AG08396 (cell line): ENCODE data around the gene ELSPBP1.
"Not testable (repeated sequence)": the region's sequence is repeated elsewhere in the genome, so short reads cannot be mapped to it uniquely, and the experiment has no call there.

Experiments used
- DNase-seq: peaks from one replicate; pipeline ENCODE4 v3.0.0; 2012; ENCODE audit warnings: low spot score, mixed read lengths

The ELSPBP1 gene

DNA sequence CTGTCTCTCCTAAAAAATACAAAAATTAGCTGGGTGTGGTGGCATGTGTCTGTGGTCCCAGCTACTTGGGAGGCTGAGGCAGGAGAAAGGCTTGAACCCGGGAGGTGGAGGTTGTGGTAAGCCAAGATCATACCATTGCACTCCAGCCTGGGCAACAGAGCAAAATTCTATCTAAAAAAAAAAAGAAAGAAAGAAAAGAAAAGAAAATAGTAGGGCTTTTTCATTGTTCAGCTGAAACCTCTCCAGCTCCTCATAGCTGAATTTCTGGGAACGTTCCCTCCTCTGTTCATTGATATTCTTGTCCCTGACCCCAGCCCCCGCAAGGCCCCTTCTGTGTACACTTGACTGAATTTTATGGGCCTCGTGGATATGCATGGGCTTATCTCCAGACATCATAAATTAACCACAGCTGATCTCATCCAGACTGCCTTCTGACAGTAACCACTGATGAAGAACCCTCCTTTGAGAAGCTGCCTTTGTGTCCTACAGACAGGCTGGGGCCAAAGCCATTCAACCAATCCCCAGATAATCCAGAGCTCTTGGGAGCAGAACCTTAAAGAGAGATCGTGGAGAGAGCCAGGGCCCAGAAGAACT is at the start of gene ELSPBP1:
Gene ELSPBP1, plus strand, starts transcription at position 424 of the 594 bp plus-strand sequence. CDS start 14,036 bp downstream, outside the sequence.
- DNase-seq: no peak

DNA sequence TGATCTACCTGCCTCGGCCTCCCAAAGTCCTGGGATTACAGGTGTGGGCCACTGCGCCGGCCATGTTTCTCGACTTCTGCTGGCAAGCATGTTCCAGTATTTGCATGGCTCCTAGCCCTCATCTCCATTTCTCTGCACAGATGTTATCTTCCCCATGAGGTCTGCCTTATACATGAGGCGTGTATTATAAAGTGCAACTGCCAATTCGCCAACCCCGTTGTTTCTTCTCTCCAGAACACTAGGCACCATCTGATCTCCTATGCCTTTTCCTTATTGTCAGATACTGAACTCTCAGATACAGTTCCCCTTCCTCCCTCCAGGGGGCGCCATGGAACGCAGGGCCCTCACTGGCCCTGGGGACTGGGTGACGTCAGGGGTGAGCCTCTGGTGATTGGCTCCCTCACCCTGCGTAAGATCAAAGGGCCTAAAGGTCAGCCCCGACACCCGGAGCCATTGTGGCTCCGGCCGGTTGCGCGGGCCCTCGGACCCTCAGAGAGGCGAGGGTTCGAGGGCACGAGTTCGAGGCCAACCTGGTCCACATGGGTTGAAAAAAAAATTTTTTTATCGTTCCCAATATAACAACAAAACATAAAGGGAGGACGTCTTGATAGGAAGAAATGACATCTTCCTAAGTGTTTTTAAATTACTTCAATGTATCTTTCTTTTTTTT is 44.4 kb upstream of the ELSPBP1 start:
- not testable (repeated sequence) for DNase-seq

DNA sequence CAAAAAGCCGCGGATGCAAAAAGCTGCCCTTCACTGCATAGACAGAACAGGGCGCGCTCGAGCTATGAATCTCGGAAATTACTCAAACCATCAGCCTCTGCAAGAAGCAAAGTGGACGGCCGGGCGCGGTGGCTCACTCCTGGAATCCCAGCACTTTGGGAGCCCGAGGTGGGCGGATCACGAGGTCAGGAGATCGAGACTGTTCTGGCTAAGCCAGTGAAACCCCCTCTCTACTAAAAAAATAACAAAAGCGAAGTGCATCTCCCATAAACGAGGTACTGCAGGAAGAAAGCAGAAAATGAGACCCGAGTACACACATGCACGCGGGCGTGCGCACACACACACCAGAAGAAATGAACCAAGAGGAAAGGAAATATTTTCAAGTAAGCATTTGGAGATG is 42.3 kb upstream of the ELSPBP1 start:
- DNase-seq: not testable (repeated sequence)

DNA sequence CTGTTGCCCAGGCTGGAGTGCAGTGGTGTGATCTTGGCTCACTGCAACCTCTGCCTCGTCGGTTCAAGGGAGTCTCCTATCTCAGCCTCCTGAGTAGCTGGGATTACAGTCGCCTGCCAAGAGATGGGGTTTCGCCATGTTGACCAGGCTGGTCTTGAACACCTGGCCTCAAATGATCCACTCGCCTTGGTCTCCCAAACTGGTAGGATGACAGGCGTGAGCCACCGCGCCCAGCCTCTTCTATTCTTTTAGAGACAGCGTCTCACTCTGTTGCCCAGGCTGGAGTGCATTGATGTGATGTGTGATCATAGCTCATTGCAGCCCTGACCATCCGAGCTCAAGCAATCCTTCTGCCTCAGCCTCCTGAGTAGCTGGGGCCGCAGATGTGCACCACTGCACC is 38.5 kb upstream of the ELSPBP1 start:
- DNase-seq: not testable (repeated sequence)

DNA sequence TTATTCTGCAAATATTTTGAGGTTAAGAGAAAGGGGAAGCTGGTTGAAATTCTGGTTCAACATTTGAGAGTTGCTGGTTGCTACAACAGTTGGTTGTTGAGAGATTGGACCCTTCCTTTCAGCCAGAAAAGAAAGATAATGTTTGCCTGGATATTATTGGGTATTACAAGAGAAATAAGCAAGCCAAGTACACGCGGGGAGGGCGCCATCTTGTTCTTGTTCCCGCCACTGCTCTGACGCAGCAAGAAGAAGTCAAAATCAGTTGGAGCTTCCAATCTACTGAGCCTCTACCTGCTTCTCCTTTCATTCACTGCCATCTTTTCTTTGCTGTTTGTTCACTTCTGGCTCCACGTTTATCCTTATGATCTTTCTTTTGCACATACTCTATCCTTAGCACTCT is 20.9 kb upstream of the ELSPBP1 start:
- DNase-seq: no peak

DNA sequence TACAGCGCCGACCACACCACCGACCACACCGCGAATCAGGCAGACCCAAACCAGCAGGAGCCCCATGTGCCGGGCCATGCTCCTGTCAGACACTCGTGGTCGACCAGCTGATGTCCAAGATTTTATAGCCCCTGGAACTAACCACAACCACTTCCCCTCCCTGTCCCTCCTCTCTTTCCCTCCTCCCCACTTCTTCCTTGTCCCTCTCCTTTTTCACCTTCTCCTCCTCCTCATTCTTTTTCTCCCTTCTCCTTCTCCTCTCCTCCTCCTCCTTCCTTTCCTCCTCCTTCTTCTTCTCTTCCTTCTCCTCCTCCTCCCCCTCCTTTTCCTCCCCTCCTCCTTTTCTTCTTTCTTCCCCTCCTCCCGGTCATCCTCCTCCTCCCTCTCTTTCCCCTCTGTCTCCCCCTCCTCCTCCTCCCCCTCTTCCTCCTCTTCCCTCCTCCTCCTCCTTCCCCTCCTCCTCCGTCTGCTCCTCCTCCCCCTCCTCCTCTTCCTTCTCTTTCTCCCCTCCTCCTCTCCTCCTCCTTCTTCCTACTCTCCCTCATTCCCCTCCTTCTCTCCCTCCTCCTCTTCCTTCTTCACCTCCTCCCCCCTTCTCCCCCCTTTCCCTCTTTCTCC is 3.1 kb upstream of the ELSPBP1 start:
- no peak for DNase-seq

DNA sequence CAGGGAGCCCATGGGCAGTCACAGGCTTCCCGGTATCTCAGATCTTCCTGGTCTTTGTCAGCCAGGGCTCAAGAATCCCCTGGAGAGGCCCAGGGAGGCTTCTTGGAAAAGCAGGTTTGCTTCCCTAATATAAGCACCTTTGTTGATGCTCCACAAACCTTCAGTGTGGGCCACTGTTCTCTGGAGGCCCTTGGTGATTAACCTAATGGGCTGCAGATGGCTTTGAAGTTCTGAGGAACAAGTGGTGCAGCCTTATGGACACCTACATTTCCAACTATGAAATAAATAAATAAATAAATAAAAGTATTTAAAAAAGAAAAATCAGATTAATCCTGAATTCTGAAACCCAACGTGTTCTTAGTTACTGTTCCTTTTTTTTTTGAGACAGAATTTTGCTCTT is 2.4 kb upstream of the ELSPBP1 start, which contains the start of gene BSPH1:
Gene BSPH1, minus strand, starts transcription at position 101 of the 400 bp plus-strand sequence. Its CDS starts 89 bp downstream, at position 12.
- DNase-seq: no peak

DNA sequence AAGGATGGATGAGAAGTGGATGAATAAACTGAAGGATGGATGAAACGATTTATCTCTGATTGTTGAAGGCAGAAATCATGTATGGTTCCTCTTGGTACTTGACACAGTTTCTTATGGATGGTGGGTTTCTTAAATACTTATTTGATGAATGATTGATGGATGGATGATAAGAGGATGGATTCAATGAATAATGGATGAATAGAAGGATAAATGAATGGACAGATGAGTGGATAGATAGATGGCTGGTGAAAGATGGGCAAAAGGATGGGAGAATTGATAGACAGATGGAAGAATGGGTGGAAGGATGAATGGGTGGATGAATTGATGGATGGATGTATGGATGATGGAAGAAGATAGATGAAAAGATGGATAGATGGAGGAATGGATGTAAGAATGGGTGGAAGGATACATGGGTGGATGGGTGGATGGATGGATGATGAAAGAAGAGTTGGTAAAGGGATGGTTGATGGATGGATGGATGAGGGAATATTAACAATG is 1.8 kb downstream of the ELSPBP1 start:
- no peak for DNase-seq

DNA sequence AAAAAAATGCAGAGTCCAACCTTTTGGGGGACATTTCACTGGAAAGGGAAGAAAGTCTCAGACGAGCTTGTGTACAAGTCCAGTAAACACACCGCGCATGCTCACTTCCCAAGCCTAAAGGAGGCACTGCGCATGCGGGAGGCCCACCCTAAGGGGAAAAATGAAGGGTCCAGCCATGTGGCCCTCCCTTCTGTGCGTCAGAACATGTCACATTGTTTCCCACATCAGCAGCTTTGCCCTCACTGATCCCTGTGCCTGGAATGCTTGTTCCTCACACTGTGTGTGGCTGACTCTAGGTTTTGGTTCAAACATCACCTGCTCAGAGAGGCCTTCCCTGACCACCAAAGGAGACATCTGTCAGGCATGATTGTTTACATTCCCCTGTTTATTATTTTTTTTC is 4.4 kb downstream of the ELSPBP1 start:
- DNase-seq: no peak

DNA sequence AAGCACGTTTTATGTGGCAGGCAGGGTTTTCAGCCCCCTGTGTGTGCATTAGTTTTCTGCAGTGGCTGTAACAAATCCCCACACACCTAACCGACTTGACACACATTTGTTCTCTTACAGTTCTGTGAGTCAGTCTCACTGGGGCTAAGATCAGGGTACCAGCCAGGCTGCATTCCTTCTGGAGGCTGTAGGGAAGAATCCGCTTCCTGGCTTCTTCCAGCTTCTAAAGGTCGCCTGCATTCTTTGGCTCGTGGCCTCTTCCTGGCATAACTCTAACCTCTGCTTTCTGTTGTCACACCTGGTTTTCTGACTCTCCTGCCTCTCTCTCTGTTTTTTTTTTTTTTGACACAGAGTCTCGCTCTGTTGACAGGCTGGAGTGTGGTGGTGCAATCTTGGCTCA is 6.4 kb downstream of the ELSPBP1 start:
- DNase-seq: no peak

DNA sequence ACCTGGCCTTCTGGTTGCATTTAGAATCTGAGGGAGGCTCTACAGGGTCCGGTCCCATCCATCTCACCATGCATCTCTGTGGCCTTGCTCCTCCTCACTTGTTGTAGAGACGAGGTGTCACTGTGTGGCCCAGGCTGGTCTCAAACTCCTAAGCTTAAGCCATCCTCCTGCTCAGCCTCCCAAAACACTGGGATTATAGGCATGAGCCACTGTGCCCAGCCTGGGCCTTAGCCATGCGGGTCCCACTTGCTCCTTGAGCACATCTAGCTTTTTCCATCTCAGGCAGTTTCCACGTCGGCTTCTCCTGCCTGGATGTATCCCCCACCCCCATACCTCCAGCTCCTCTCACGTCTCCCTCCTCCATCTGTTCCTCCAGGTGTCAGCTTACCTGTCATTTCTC is 9.8 kb downstream of the ELSPBP1 start:
- DNase-seq: no peak

DNA sequence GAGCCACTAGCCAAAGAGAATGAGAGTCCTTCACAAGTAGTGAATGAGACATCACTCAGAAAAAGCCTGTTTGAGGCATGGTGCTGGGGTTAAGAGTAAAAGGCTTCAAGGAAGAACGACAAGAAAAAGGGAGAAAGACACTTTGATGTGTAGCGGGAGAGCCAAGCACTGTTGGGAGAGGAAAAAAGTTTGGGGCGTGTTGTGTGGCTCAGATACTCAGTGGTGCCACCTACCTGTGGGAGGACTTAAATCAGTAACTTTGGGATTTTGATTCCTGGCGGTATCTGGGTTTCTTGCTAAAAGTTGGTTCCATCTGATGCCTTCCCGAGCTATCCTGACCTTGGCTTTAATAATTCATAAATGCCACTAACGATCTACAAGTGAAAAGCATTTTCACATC is 12.3 kb downstream of the ELSPBP1 start:
- no peak for DNase-seq

DNA sequence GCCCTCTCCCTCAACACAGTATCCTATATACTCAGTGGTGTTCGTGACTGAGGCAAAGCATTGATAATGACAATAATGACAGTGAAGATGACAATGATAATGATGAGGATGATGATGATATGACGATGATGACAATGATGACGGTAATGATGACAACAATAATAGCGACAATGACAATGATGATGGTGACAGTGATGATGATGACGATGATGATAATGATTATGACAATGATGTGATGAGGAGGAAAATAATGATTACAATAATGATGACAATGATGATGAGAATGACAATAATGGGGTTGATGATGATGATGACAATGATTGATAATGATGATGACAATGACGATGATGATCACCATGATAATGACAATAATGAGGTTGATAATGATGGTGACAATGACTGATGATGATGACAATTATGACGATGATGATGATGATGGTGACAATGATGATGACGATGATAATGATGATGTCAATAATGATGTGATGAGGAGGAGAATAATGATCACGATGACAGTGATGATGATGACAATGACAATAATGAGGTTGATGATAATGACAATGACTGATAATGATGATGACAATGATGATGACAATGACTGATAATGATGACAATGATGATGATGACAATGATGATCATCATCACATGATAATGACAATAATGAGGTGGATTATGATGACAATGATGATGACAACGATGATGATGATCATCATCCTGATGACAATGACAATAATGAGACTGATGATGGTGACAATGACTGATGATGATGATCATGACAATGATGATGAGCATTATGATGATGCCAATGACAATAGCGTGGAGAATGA is 16.7 kb downstream of the ELSPBP1 start:
- DNase-seq: no peak

DNA sequence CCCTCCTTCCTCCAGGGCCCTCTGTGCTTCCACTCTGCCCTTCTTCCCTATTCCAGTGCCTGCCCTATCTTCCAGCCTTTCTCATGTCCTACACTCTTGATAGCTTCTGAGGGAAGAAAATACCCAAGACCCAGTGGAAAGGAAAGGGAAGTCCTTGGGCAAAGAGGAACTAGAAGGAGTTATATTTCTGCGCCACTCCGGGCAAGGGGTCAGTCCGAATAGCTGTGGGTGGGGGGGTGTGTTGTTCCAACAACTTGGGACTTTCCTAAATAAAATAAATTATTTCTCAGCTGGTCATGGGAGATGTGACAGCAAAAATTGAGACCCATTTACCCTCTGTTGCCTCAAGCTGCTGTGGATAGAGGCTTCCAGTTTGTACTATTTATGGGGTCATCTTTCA is 26.3 kb downstream of the ELSPBP1 start:
- DNase-seq: no peak

DNA sequence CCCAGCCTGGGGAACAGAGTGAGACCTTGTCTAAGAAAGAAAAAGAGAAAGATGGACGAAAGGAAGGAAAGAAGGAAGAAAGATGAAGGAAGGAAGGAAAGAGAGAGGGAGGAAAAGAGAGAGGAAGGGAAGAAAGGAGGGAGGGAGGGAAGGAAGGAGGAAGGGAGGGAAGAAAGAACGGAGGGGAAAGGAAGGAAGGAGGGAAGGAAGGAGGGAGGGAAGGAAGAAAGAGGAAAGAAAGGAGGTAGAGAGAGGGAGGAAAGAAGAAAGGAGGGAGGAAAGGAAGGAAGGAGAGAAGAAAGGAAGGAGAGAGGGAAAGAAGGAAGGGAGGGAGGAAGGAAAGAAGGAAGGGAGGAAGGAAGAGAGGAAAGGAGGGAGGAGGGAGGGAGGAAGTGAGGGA is 28.6 kb downstream of the ELSPBP1 start:
- DNase-seq: no peak

DNA sequence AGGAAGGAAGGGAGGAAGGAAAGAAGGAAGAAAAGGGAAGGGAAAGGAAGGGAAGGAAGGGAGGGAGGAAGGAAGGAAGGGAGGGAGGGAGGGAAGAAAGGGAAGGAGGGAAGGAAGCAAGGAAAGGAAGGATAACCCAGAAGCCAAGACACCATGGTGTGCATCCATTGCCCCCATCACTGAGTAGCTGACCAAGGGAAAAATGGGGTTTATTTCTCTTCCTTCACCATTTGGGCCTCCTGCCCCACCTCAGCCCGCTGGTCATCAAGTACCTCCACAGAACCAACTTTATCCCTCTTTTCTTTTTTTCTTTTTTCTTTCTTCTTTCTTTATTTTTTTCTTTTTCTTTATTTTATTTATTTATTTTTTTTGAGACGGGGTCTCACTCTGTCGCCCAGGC is 29.1 kb downstream of the ELSPBP1 start:
- no peak for DNase-seq

DNA sequence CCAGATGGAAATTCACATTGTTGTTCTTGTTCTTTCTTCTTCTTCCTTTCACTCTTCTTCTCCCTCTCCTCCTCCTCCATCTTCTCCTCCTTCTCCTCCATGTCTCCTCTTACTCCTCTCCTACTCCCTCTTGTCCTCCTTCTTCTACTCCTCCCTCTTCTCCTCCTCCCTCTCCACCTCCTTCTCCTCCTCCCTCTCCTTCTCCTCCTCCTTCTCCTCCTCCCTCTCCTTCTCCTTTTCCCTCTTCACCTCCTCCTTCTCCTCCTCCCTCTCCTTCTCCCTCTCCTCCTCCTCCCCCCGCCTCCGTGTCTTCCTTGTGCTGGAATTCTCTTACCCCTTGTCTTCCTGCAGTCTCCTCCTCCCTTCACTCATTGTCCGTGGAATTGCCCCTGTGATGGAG is 31.0 kb downstream of the ELSPBP1 start:
- no peak for DNase-seq

DNA sequence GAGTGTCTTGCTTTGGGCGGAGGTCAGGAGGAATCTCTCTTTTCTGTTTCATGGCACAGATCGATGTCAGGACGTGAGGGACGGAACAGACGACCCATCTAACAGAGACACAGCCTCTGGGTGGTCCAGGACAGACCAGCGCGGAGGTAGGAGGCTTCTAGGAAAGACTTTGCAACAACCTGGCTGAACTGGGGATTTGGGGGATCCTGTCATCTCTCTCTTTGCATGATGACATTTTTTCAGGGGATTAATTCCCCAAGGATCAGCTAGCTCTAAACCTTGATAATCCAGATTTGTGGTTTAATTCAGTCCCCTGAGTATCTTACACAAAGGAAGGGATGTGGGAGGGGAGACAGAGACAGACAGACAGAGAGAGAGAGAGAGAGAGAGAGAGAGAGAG is 35.0 kb downstream of the ELSPBP1 start:
- DNase-seq: no peak

DNA sequence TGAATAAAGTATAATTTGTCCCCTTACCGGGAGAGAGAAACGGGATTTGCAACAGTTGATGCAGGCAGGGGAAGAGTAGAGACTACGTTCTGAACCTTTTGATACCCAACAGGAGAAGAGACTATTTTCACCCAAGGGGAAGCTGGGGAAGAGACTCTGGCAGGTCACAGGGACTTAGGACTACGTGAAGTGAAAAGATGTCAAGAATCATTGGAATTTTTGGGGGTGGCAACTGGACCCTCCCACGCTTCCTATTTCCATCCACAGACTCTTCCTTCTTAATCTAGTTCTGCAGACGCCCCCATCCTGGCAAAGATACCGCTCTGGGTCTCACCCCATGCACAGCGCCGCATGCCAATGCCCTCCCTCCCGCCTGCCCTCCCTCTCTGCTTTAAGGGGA is 35.6 kb downstream of the ELSPBP1 start:
- no peak for DNase-seq

DNA sequence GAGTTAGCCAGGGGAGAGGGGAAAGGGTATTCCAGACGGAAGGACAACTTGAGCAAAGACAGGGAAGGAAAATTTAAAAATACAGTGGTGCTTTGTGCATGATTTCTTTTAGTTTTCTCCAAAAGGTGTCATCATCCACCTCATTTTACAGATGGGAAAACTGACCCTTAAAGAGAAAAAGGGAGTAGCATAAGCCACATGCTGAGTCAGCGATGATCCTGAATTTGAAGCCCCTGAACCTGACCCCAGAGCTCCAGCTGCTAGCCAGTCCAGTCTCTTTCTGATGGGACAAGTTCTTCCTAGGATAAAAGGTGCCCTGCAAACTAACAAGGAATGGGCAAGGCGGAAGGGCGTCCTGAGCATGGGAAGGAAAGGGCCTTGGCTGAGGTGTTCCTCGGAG is 39.2 kb downstream of the ELSPBP1 start:
- DNase-seq: no peak

DNA sequence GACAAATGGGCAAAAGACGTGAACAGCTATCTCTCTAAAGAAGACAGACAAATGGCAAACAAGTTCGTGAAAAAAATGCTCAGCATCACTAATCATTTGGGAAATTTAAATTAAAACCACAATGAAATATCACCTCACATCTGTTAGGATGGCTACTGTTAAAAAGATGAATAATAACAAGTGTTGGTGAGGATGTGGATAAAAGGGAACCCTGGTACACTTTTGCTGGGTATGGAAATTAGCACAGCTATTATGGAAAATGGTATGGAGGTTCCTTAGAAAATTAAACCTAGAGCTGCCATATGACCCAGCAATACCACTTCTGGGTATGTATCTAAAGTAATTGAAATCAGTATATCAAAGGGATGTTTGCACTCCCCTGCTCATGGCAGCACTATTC is 42.3 kb downstream of the ELSPBP1 start:
- no peak for DNase-seq

DNA sequence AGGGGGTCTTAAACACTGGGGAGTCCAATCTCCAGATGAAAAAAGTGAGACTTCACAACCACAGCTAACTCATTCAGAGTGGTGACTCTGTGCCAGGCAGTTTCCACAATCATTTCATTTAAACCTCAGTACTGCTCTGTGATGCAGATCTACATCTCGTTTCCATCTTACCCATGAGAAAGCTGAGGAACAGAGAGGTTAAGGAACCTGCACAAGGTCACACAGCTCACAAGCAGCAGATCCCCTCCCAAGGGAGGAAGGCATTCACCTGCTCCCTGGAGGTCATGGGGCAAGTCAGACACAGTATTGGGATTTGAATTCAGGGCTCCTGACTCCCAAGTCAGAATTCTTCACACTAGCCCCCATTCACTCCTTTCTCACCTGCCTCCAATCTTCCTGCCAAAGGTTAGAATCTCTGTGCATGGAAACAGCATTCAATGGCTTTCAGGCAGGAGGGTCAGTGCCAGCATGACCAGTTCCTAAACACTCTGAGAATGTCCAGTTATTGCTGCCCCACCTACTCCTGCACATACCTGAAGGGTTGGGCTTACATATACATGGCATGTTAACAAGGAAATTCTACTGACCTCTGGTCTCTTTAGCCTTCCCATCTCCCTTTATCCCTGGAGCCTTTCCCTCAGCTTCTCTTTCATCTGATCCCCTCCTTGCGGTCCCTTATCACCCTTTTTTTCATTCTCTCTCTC is 47.6 kb downstream of the ELSPBP1 start:
- no peak for DNase-seq
